ENCODE results near the gene VAMP5. TPM values are rescaled to one million over a fixed set of nuclear protein-coding genes. Genes with fewer than 3 reads are reported as not detected.
A peak's percentile ranks its signal among the peaks of the same experiment; 100 is the strongest.

VAMP5 gene
- total RNA-seq, 1 experiment from 2014 or later, result 6.3 TPM

- TF ChIP-seq HMGXB4 (CRISPR knock-in tag; IDR thresholded peaks at IDR 0.05) (0 out of 2 replicates have a peak, but pooled peaks have one; percentile 18), JAZF1 (CRISPR knock-in tag; IDR thresholded peaks at IDR 0.05) (no peak), ZNF396 (CRISPR knock-in tag; IDR thresholded peaks at IDR 0.05; ENCODE audit: borderline replicate concordance) (no peak), FOXJ3 (CRISPR knock-in tag; IDR thresholded peaks at IDR 0.05; ENCODE audit: borderline replicate concordance) (no peak), USF1 (CRISPR knock-in tag; IDR thresholded peaks at IDR 0.05) (peak; percentile 93), FOXK1 (CRISPR knock-in tag; IDR thresholded peaks at IDR 0.05) (peak; percentile 73), ERG (CRISPR knock-in tag; IDR thresholded peaks at IDR 0.05) (no peak), ZNF138 (CRISPR knock-in tag; conservative IDR thresholded peaks at IDR 0.05) (no peak), ZNF416 (CRISPR knock-in tag; IDR thresholded peaks at IDR 0.05) (no peak), USF2 (CRISPR knock-in tag; IDR thresholded peaks at IDR 0.05) (peak; percentile 95), GABPB1 (CRISPR knock-in tag; IDR thresholded peaks at IDR 0.05) (peak; percentile 61), ARID4B (CRISPR knock-in tag; IDR thresholded peaks at IDR 0.05; ENCODE audit: borderline replicate concordance) (peak; percentile 4; the same call in 1 of the 2 replicates), ATF1 (CRISPR knock-in tag; IDR thresholded peaks at IDR 0.05) (no peak), FOXP4 (CRISPR knock-in tag; IDR thresholded peaks at IDR 0.05) (no peak), ETV6 (CRISPR knock-in tag; IDR thresholded peaks at IDR 0.05) (no peak), MAX (CRISPR knock-in tag; IDR thresholded peaks at IDR 0.05) (peak; percentile 24; the same call in 1 of the 2 replicates), TP53 (CRISPR knock-in tag; IDR thresholded peaks at IDR 0.05) (no peak), AR (CRISPR knock-in tag; IDR thresholded peaks at IDR 0.05) (no peak), NR3C1 (CRISPR knock-in tag; conservative IDR thresholded peaks at IDR 0.05; ENCODE audit: low read depth) (no peak), CTCF (IDR thresholded peaks at IDR 0.05) (no peak), FOXP1 (CRISPR knock-in tag; IDR thresholded peaks at IDR 0.05; ENCODE audit: borderline replicate concordance) (no peak; the same call in 1 of the 2 replicates), HMGA2 (CRISPR knock-in tag; IDR thresholded peaks at IDR 0.05) (no peak)
Observed at GRCh38 chr2:85595301-85596025, 11.2 kb downstream of the VAMP5 start, which contains the start of gene RNF181 (continued).
